ENCODE measurements around the gene PLEKHB2. TPM values are rescaled to one million over a fixed set of nuclear protein-coding genes. Genes with fewer than 3 reads are reported as not detected.
"Not testable (repeated sequence)": the region's sequence is repeated elsewhere in the genome, so short reads cannot be mapped to it uniquely, and the experiment has no call there.

The PLEKHB2 gene
- total RNA-seq, 1 experiment from 2014 or later = 94.8 TPM

GRCh38 chr2:131067465-131068125, 37.5 kb upstream of the PLEKHB2 start:
- Histone ChIP-seq H3K27ac (ENCODE audit: low read depth, low read length) (no peak overlapping the region), H3K36me3 (ENCODE audit: control insufficient read depth in 1 of 2, insufficient read depth in 2 of 2, low read length in 2 of 2) (peaks cover 30 to 44% of the 10 kb centered on the region in 2 experiments), H4K20me1 (ENCODE audit: insufficient read depth) (peaks cover 22% of the 10 kb centered on the region), H3K4me1 (ENCODE audit: control insufficient read depth in 1 of 2, insufficient read depth in 2 of 2, low read length in 2 of 2) (no peaks in the 10 kb centered on the region), H3K4me3 (replicated peaks in 1 of 2; ENCODE audit: low read depth in 1 of 2, low read length in 2 of 2) (no peak overlapping the region), H3K9ac (ENCODE audit: low read length) (no peak overlapping the region), H3K79me2 (ENCODE audit: insufficient read depth, low read length) (peaks cover 100% of the 10 kb centered on the region), H3K9me3 (ENCODE audit: control insufficient read depth in 1 of 2, insufficient read depth in 1 of 2, low read depth in 1 of 2, low read length in 2 of 2) (no peaks in the 10 kb centered on the region), H2AFZ (ENCODE audit: low read depth, low read length, poor library complexity, severe bottlenecking) (no peak overlapping the region), H3K27me3 (ENCODE audit: insufficient read depth, low read length) (no peaks in the 10 kb centered on the region), H3K4me2 (ENCODE audit: low read length) (no peak overlapping the region), H3K9me2 (ENCODE audit: insufficient read depth) (no peaks in the 10 kb centered on the region)
- intact Hi-C loops (cut with micrococcal nuclease) = no loop called here
- POLR2A ChIA-PET = no interaction called here
- DNase-seq (ENCODE audit: low read depth, low spot score) = no peak
- RAD21 ChIA-PET (ENCODE audit: low non-redundant PET in 1 of 2, low total read pairs in 2 of 2, uncharacterized antibody in 2 of 2, unreplicated experiment in 2 of 2) = no interaction called here
- BruUV-seq (replicated peaks) = no TSS peak
- ATAC-seq = no peak
- no peak for TF ChIP-seq ELF1 (IDR thresholded peaks at IDR 0.05; ENCODE audit: borderline replicate concordance, low read depth)
- no peak for TF ChIP-seq JUND (IDR thresholded peaks at IDR 0.05)
- TF ChIP-seq ZFX (IDR thresholded peaks at IDR 0.05) = no peak
- no peak for TF ChIP-seq ZNF274 (IDR thresholded peaks at IDR 0.05; ENCODE audit: low read depth, low read length)
- TF ChIP-seq ZBTB33 (IDR thresholded peaks at IDR 0.05; ENCODE audit: extremely low read depth, insufficient replicate concordance, low read length) = no peak
- no peak for TF ChIP-seq SRF (IDR thresholded peaks at IDR 0.05; ENCODE audit: low read depth)
- no peak for TF ChIP-seq EGR1 (IDR thresholded peaks at IDR 0.05; ENCODE audit: low read depth)
- CTCF ChIA-PET = interaction anchor here (0.6 kb wide), 1 partner anchor 29 kb away, joined by 3 read pairs; no protein-coding TSS in a partner anchor

- Histone ChIP-seq H3K79me2 (ENCODE audit: insufficient read depth, low read length) (peaks cover 100% of the 10 kb centered on the region), H3K36me3 (ENCODE audit: control insufficient read depth in 1 of 2, insufficient read depth in 2 of 2, low read length in 2 of 2) (peaks cover 28 to 40% of the 10 kb centered on the region in 2 experiments), H4K20me1 (ENCODE audit: insufficient read depth) (peaks cover 16% of the 10 kb centered on the region)
- ATAC-seq; POLR2A ChIA-PET; BruUV-seq (replicated peaks); RAD21 ChIA-PET (ENCODE audit: low non-redundant PET in 1 of 2, low total read pairs in 2 of 2, uncharacterized antibody in 2 of 2, unreplicated experiment in 2 of 2); H3K9ac ChIP-seq (ENCODE audit: low read length); H3K27me3 ChIP-seq (ENCODE audit: insufficient read depth, low read length); H3K9me3 ChIP-seq (ENCODE audit: control insufficient read depth in 1 of 2, insufficient read depth in 1 of 2, low read depth in 1 of 2, low read length in 2 of 2); H3K4me1 ChIP-seq (ENCODE audit: control insufficient read depth in 1 of 2, insufficient read depth in 2 of 2, low read length in 2 of 2); H3K4me2 ChIP-seq (ENCODE audit: low read length); DNase-seq (ENCODE audit: low read depth, low spot score); H3K27ac ChIP-seq (ENCODE audit: low read depth, low read length); H2AFZ ChIP-seq (ENCODE audit: low read depth, low read length, poor library complexity, severe bottlenecking); H3K9me2 ChIP-seq (ENCODE audit: insufficient read depth); intact Hi-C loops (cut with micrococcal nuclease); H3K4me3 ChIP-seq (replicated peaks in 1 of 2; ENCODE audit: low read depth in 1 of 2, low read length in 2 of 2): not testable (repeated sequence)
- CTCF ChIA-PET = interaction anchor here (0.6 kb wide), 1 partner anchor 28 kb away, joined by 3 read pairs; no protein-coding TSS in a partner anchor
Measured at GRCh38 chr2:131068172-131068571, 37.0 kb upstream of the PLEKHB2 start.

DNA sequence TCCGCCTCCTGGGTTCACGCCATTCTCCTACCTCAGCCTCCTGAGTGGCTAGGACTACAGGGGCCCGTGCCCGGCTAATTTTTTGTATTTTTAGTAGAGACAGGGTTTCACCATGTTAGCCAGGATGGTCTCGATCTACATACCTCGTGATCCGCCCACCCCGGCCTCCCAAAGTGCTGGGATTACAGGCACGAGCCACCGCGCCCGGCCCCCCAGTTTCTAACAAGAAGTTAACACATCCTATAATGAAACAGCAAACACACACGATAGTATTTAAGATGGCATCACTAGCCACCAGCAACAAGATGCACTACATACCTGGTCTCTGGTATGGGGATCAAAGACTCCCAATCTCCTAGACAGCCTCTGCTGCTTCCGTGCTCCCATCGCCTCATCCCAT, 29.6 kb upstream of the PLEKHB2 start:
- POLR2A ChIA-PET; H3K4me2 ChIP-seq (ENCODE audit: low read length); ATAC-seq; H3K9me3 ChIP-seq (ENCODE audit: control insufficient read depth in 1 of 2, insufficient read depth in 1 of 2, low read depth in 1 of 2, low read length in 2 of 2); H3K9ac ChIP-seq (ENCODE audit: low read length); H2AFZ ChIP-seq (ENCODE audit: low read depth, low read length, poor library complexity, severe bottlenecking); H3K27ac ChIP-seq (ENCODE audit: low read depth, low read length); RAD21 ChIA-PET (ENCODE audit: low non-redundant PET in 1 of 2, low total read pairs in 2 of 2, uncharacterized antibody in 2 of 2, unreplicated experiment in 2 of 2); H3K4me3 ChIP-seq (replicated peaks in 1 of 2; ENCODE audit: low read depth in 1 of 2, low read length in 2 of 2); intact Hi-C loops (cut with micrococcal nuclease); H4K20me1 ChIP-seq (ENCODE audit: insufficient read depth); CTCF ChIA-PET; H3K9me2 ChIP-seq (ENCODE audit: insufficient read depth); DNase-seq (ENCODE audit: low read depth, low spot score); H3K27me3 ChIP-seq (ENCODE audit: insufficient read depth, low read length); BruUV-seq (replicated peaks): not testable (repeated sequence)
- H3K79me2 ChIP-seq (ENCODE audit: insufficient read depth, low read length) = peaks cover 100% of the 10 kb centered on the region
- peaks cover 6 to 13% of the 10 kb centered on the region in 2 experiments; a peak in 3 of 4 replicates for H3K4me1 ChIP-seq (ENCODE audit: control insufficient read depth in 1 of 2, insufficient read depth in 2 of 2, low read length in 2 of 2)
- peaks cover 33 to 51% of the 10 kb centered on the region in 2 experiments for H3K36me3 ChIP-seq (ENCODE audit: control insufficient read depth in 1 of 2, insufficient read depth in 2 of 2, low read length in 2 of 2)
